Measurements from ENCODE around the gene AP1S3. TPM values are rescaled to one million over a fixed set of nuclear protein-coding genes. Genes with fewer than 3 reads are reported as not detected.

Gene AP1S3
- total RNA-seq, 2 donors from 2014 or later: 5.6 to 6.9 TPM

DNA sequence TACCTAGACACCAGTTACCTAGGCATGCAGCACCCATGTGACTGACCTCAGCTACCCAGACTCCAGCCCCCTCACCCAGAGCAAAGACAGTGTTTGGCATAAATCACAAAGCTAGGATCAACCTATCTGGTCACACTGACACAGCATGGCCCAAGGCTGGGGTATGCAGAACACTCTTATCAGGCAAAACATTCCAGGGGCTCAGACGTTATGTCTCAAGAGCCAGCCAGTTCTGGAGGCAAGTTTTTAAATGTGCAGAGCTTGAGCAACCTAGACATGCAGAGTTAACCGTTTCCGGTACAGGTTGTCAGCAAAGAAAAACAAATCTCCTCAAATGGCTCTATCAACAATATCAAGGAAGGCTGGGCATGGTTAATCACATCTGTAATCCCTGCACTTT is 92.8 kb downstream of the AP1S3 start:
- H3K27ac Mint-ChIP-seq: no peak overlapping the region
- no peaks in the 10 kb centered on the region for H3K36me3 Mint-ChIP-seq (ENCODE audit: low read depth)
- Histone ChIP-seq H3K36me3 (ENCODE audit: control insufficient read depth, insufficient read depth, low read length) (no peaks in the 10 kb centered on the region), H3K4me3 (ENCODE audit: low read length) (no peak overlapping the region), H3K4me1 (ENCODE audit: control insufficient read depth, insufficient read depth, low read length) (no peaks in the 10 kb centered on the region), H3K27me3 (ENCODE audit: control insufficient read depth, insufficient read depth, low read length, poor library complexity, severe bottlenecking) (no peaks in the 10 kb centered on the region), H3K9me3 (ENCODE audit: control insufficient read depth, low read length) (no peaks in the 10 kb centered on the region), H3K27ac (ENCODE audit: low read depth, low read length) (no peak overlapping the region), H3K9ac (ENCODE audit: extremely low read depth, low read length, poor library complexity, severe bottlenecking) (no peak overlapping the region)
- H3K4me1 Mint-ChIP-seq: no peaks in the 10 kb centered on the region
- H3K9me3 Mint-ChIP-seq: no peaks in the 10 kb centered on the region
- no peak for DNase-seq
- TF ChIP-seq, protein P1, sequence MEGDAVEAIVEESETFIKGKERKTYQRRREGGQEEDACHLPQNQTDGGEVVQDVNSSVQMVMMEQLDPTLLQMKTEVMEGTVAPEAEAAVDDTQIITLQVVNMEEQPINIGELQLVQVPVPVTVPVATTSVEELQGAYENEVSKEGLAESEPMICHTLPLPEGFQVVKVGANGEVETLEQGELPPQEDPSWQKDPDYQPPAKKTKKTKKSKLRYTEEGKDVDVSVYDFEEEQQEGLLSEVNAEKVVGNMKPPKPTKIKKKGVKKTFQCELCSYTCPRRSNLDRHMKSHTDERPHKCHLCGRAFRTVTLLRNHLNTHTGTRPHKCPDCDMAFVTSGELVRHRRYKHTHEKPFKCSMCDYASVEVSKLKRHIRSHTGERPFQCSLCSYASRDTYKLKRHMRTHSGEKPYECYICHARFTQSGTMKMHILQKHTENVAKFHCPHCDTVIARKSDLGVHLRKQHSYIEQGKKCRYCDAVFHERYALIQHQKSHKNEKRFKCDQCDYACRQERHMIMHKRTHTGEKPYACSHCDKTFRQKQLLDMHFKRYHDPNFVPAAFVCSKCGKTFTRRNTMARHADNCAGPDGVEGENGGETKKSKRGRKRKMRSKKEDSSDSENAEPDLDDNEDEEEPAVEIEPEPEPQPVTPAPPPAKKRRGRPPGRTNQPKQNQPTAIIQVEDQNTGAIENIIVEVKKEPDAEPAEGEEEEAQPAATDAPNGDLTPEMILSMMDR (conservative IDR thresholded peaks at IDR 0.05): no peak
- WGBS, 2 experiments (ENCODE audit: insufficient coverage in 1 of 2, insufficient read length in 1 of 2): 76 to 86% methylated on average over 3 of the region's 3 CpGs
- H3K27me3 Mint-ChIP-seq (ENCODE audit: insufficient read depth): no peaks in the 10 kb centered on the region
- H3K4me3 Mint-ChIP-seq: no peak overlapping the region

DNA sequence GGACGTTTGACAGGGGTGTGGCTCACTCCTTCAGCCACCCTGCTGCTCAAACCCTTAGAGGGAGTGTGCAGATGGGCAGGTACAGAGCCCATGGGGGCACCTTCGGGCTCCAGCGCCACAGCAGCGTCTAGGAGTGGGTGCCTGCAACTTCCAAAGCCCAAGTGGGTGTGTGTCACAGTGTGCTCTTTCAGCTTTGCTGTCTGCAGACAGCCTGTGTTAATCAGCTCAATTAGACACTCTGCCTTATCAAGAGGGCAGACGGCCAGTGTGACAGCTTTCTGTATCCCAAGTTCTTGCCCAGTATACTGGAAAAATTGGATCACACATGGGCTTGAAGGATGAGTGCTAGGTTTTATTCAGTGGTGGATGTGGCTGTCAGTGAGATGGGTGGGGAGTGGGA is 96.7 kb downstream of the AP1S3 start:
- no peak overlapping the region for H3K4me3 Mint-ChIP-seq
- H3K27ac ChIP-seq (ENCODE audit: low read depth, low read length): no peak overlapping the region

DNA sequence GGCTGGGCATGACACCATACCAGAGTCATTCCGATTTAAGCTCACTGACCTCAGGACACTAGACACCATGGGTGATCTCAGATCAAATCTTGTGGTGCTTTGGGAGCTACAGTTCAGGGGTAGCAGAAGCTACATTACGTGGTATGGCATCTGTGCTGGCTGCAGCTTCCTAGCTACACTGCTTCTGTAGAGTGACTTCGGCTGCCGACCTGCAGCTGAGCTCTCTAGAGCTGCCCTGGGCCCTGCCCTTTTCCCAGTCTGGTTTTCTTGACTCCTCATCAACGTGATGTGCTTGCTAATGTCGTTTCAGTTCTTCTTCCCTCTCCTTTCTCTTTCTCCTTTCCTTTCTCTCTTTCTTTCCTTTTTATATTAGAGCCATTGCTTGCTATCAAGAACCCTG is 100.2 kb downstream of the AP1S3 start:
- Mint-ChIP-seq H3K27me3 (ENCODE audit: insufficient read depth) (no peaks in the 10 kb centered on the region), H3K9me3 (no peaks in the 10 kb centered on the region), H3K4me1 (no peaks in the 10 kb centered on the region), H3K27ac (no peak overlapping the region), H3K36me3 (ENCODE audit: low read depth) (no peaks in the 10 kb centered on the region), H3K4me3 (no peak overlapping the region)
- Histone ChIP-seq H3K9ac (ENCODE audit: extremely low read depth, low read length, poor library complexity, severe bottlenecking) (no peak overlapping the region), H3K4me1 (ENCODE audit: control insufficient read depth, insufficient read depth, low read length) (no peaks in the 10 kb centered on the region), H3K9me3 (ENCODE audit: control insufficient read depth, low read length) (no peaks in the 10 kb centered on the region), H3K4me3 (ENCODE audit: low read length) (no peak overlapping the region), H3K27me3 (ENCODE audit: control insufficient read depth, insufficient read depth, low read length, poor library complexity, severe bottlenecking) (no peaks in the 10 kb centered on the region), H3K36me3 (ENCODE audit: control insufficient read depth, insufficient read depth, low read length) (no peaks in the 10 kb centered on the region), H3K27ac (ENCODE audit: low read depth, low read length) (no peak overlapping the region)
- TF ChIP-seq, protein P1 (conservative IDR thresholded peaks at IDR 0.05): no peak
- no peak for DNase-seq
- 88 to 95% methylated on average over 6 of the region's 6 CpGs for WGBS, 2 experiments (ENCODE audit: insufficient coverage in 1 of 2, insufficient read length in 1 of 2)

More for the DNA sequence above, 96.7 kb downstream of the AP1S3 start:
- H3K36me3 ChIP-seq (ENCODE audit: control insufficient read depth, insufficient read depth, low read length): no peaks in the 10 kb centered on the region
- WGBS, 2 experiments (ENCODE audit: insufficient coverage in 1 of 2, insufficient read length in 1 of 2): 80 to 87% methylated on average over 3 to 5 of the region's 5 CpGs
- no peak for DNase-seq
- H3K4me1 ChIP-seq (ENCODE audit: control insufficient read depth, insufficient read depth, low read length): no peaks in the 10 kb centered on the region
- Mint-ChIP-seq H3K4me1 (no peaks in the 10 kb centered on the region), H3K36me3 (ENCODE audit: low read depth) (no peaks in the 10 kb centered on the region), H3K27me3 (ENCODE audit: insufficient read depth) (no peaks in the 10 kb centered on the region), H3K9me3 (no peaks in the 10 kb centered on the region), H3K27ac (no peak overlapping the region)
- TF ChIP-seq, protein P1 (conservative IDR thresholded peaks at IDR 0.05): no peak
- H3K4me3 ChIP-seq (ENCODE audit: low read length): no peak overlapping the region
- H3K9me3 ChIP-seq (ENCODE audit: control insufficient read depth, low read length): no peaks in the 10 kb centered on the region
- H3K9ac ChIP-seq (ENCODE audit: extremely low read depth, low read length, poor library complexity, severe bottlenecking): no peak overlapping the region
- H3K27me3 ChIP-seq (ENCODE audit: control insufficient read depth, insufficient read depth, low read length, poor library complexity, severe bottlenecking): no peaks in the 10 kb centered on the region

Data from endodermal cell (in vitro differentiated cells).